HepG2 (cell line): ENCODE measurements around the gene C22orf15. TPM values are rescaled to one million over a fixed set of nuclear protein-coding genes. Genes with fewer than 3 reads are reported as not detected.

ENCODE experiments used
- ATAC-seq: fragments of 200-7000 bp; cut with Tn5 transposase; 3 replicates; pipeline ENCODE4 v1.9.1; 2020; ENCODE audit warnings: mild to moderate bottlenecking, moderate library complexity
- BruUV-seq: library from RNA; stranded (reverse); fragments of 400-500 nt; replicated peaks from 2 replicates; lab custom pipeline; 2021; lab: Mats Ljungman, UMichigan
- CTCF ChIA-PET: fragments of 300-600 bp; formaldehyde crosslinking; extraction: SDS; loops from one replicate; lab custom pipeline; 2021; ENCODE audit warnings: low total read pairs, inconsistent platforms, low intra/inter-chr PET ratio; lab: Yijun Ruan, JAX
- POLR2A ChIA-PET: fragments of 350-600 bp; sonication (Branson Sonifier 250); formaldehyde crosslinking; loops from one replicate; lab custom pipeline; 2020; ENCODE audit warnings: antibody characterized with exemption, inconsistent platforms; lab: Yijun Ruan, JAX
- DNase-seq: peaks from one replicate; pipeline ENCODE4 v3.0.0-alpha.2; 2015; ENCODE audit warnings: low spot score
- FAIRE-seq: peaks from 3 replicates; lab custom pipeline; 2011; peaks lifted over from hg19 to GRCh38; lab: Jason Lieb, UNC
- H2AFZ ChIP-seq: one replicate; pipeline ENCODE4 v1.6.1; 2011; ENCODE audit warnings: low read length, inconsistent platforms
- H3K27ac ChIP-seq: fragments of 300-600 bp; 3 replicates; pipeline ENCODE4 v1.8.0; 2011; ENCODE audit warnings: mixed run types, mild to moderate bottlenecking, mixed read lengths, low read length, inconsistent platforms; ENCODE audit not compliant: insufficient read depth; ENCODE audit errors: extremely low read length
- H3K27me3 ChIP-seq, 2 experiments: fragments of 200-600 bp in 1 of 2; 2 replicates in 1 of 2; 3 replicates in 1 of 2; pipeline versions ENCODE4 v1.6.0 to v1.8.0; 2011; ENCODE audit warnings: low read length in 2 of 2, mild to moderate bottlenecking in 2 of 2, moderate library complexity in 2 of 2, inconsistent platforms in 1 of 2; ENCODE audit not compliant: insufficient read depth in 2 of 2, control insufficient read depth in 1 of 2
- H3K36me3 ChIP-seq, 2 experiments: fragments of 200-600 bp in 1 of 2; replicated peaks in 1 of 2; 2 replicates in 1 of 2; 3 replicates in 1 of 2; pipeline versions ENCODE4 v1.5.1 to v1.8.0; 2011; ENCODE audit warnings: low read length in 2 of 2, inconsistent platforms in 1 of 2; ENCODE audit not compliant: insufficient read depth in 2 of 2, control insufficient read depth in 1 of 2
- H3K4me1 ChIP-seq: 2 replicates; pipeline ENCODE4 v1.5.1; 2012; ENCODE audit warnings: low read length, inconsistent platforms; ENCODE audit not compliant: insufficient read depth
- H3K4me2 ChIP-seq: 2 replicates; pipeline ENCODE4 v1.6.0; 2011; ENCODE audit warnings: low read depth, low read length, inconsistent platforms
- H3K4me3 ChIP-seq, 3 experiments: fragments of 200-600 bp in 1 of 3; sonication (generic), shearing (Covaris generic) in 1 of 3; replicated peaks in 1 of 3; 2 replicates each; pipeline ENCODE4 v1.5.1; 2011 to 2016; ENCODE audit warnings: low read length in 3 of 3, inconsistent platforms in 2 of 3, low read depth in 2 of 3, mild to moderate bottlenecking in 2 of 3, control low read depth in 1 of 3, mixed read lengths in 1 of 3; ENCODE audit not compliant: insufficient read depth in 1 of 3
- H3K79me2 ChIP-seq: one replicate; pipeline ENCODE4 v1.6.1; 2011; ENCODE audit warnings: low read length, inconsistent platforms; ENCODE audit not compliant: insufficient read depth
- H3K9ac ChIP-seq: 2 replicates; pipeline ENCODE4 v1.6.0; 2011; ENCODE audit warnings: mild to moderate bottlenecking, low read depth, low read length, inconsistent platforms; ENCODE audit not compliant: insufficient read depth
- H3K9me3 ChIP-seq: 2 replicates; pipeline ENCODE4 v1.5.1; 2012; ENCODE audit warnings: mild to moderate bottlenecking, low read length
- H4K20me1 ChIP-seq: 2 replicates; pipeline ENCODE4 v1.6.0; 2011; ENCODE audit warnings: inconsistent platforms, mild to moderate bottlenecking, low read length, moderate library complexity; ENCODE audit not compliant: insufficient read depth
- ATF3 ChIP-seq: sonication (generic); formaldehyde crosslinking; IDR thresholded peaks from 2 replicates; pipeline ENCODE4 v1.4.0; 2020; ENCODE audit warnings: missing genetic modification reagents
- BHLHE40 ChIP-seq: IDR thresholded peaks from 2 replicates; pipeline ENCODE4 v1.6.1; 2011; ENCODE audit warnings: low read length, improper control_type of control experiment
- JUN ChIP-seq: sonication (generic); formaldehyde crosslinking; IDR thresholded peaks from 2 replicates; pipeline ENCODE4 v1.4.0; 2020; ENCODE audit warnings: mild to moderate bottlenecking, missing genetic modification reagents
- MAFG ChIP-seq: sonication (generic); formaldehyde crosslinking; IDR thresholded peaks from 2 replicates; pipeline ENCODE4 v1.5.1; 2020; ENCODE audit warnings: mild to moderate bottlenecking, missing genetic modification reagents
- MAFK ChIP-seq, 2 experiments: IDR thresholded peaks in 1 of 2; conservative IDR thresholded peaks in 1 of 2; 2 replicates each; pipeline ENCODE4 v1.6.1; 2011; ENCODE audit warnings: improper control_type of control experiment in 2 of 2, low read length in 2 of 2
- NFYB ChIP-seq: sonication (generic); formaldehyde crosslinking; IDR thresholded peaks from 2 replicates; pipeline ENCODE4 v1.4.0; 2020; ENCODE audit warnings: missing genetic modification reagents
- POLR2AphosphoS5 ChIP-seq: IDR thresholded peaks from 2 replicates; pipeline ENCODE4 v1.6.1; 2012; ENCODE audit warnings: low read depth, low read length
- SP140L ChIP-seq: sonication (generic); formaldehyde crosslinking; IDR thresholded peaks from 2 replicates; pipeline ENCODE4 v1.4.0; 2020; ENCODE audit warnings: missing genetic modification reagents, borderline replicate concordance
- ZFX ChIP-seq: sonication (generic); formaldehyde crosslinking; IDR thresholded peaks from 2 replicates; pipeline ENCODE4 v1.4.0; 2020; ENCODE audit warnings: mild to moderate bottlenecking, low read depth, missing genetic modification reagents, moderate library complexity
- ZNF280D ChIP-seq: sonication (generic); formaldehyde crosslinking; IDR thresholded peaks from 2 replicates; pipeline ENCODE4 v1.5.1; 2020; ENCODE audit warnings: mild to moderate bottlenecking, missing genetic modification reagents
- ZNF543 ChIP-seq: sonication (generic); formaldehyde crosslinking; IDR thresholded peaks from 2 replicates; pipeline ENCODE4 v1.4.0; 2020; ENCODE audit warnings: mild to moderate bottlenecking, missing genetic modification reagents
- ZNF674 ChIP-seq: sonication (generic); formaldehyde crosslinking; IDR thresholded peaks from 2 replicates; pipeline ENCODE4 v1.5.0; 2020; ENCODE audit warnings: low read depth, mild to moderate bottlenecking, missing genetic modification reagents
- ZNF781 ChIP-seq: sonication (generic); formaldehyde crosslinking; IDR thresholded peaks from 2 replicates; pipeline ENCODE4 v1.5.1; 2020; ENCODE audit warnings: borderline replicate concordance, mild to moderate bottlenecking, missing genetic modification reagents; ENCODE audit errors: not compliant biosample characterization
- WGBS: methylation state at CpG from one replicate; pipeline ENCODE4 v1.1.6; 2017; ENCODE audit warnings: low lambda C conversion rate; 5-methylcytosine and 5-hydroxymethylcytosine counted together
- in situ Hi-C: cut with HindIII; loops from 2 replicates; pipeline ENCODE4 v1.10.0; 2017; ENCODE audit warnings: low pct_unique_long_range_greater_than_20kb; ENCODE audit not compliant: extremely low pct_ligation_motif_present
- intact Hi-C: fragments of 100-400 bp; cut with micrococcal nuclease; formaldehyde crosslinking; loops from one replicate; pipeline ENCODE4 v1.10.0; 2022; ENCODE audit not compliant: unreplicated experiment
- polyA plus RNA-seq, 8 experiments: library from polyadenylated mRNA; depleted of rRNA in 3 of 8; stranded (reverse) in 7 of 8; unstranded in 1 of 8; fragments of >200 nt; fragmentation: Illumina TruSeq in 4 of 8; extraction: Trizol in 4 of 8; gene quantifications; 2 replicates each; pipeline versions ENCODE4 v1.2.1 to v1.2.3, GENCODE V29; 2011 to 2016; ENCODE audit warnings: low read depth in 4 of 8, missing spikeins in 1 of 8, mixed read lengths in 1 of 8; ENCODE audit not compliant: insufficient read depth in 1 of 8
- total RNA-seq, 5 experiments: library from RNA; depleted of rRNA; stranded (reverse); fragments of >200 nt; fragmentation: Illumina TruSeq; extraction: Trizol; gene quantifications; 2 replicates each; pipeline ENCODE4 v1.2.3, GENCODE V29; 2016; ENCODE audit warnings: low read depth in 1 of 5
- TF ChIP-seq, protein P1 (sequence below): sonication (generic); formaldehyde crosslinking; IDR thresholded peaks from 2 replicates; pipeline ENCODE4 v1.8.0; 2022; ENCODE audit warnings: low read depth, missing genetic modification reagents
- TF ChIP-seq, protein P2 (sequence below): sonication (generic); formaldehyde crosslinking; IDR thresholded peaks from 2 replicates; pipeline ENCODE4 v1.9.0; 2021; ENCODE audit warnings: missing genetic modification reagents, borderline replicate concordance
- TF ChIP-seq, protein P3 (sequence below): sonication (generic); formaldehyde crosslinking; IDR thresholded peaks from 2 replicates; pipeline ENCODE4 v1.8.1; 2022; ENCODE audit warnings: low read depth, mild to moderate bottlenecking, missing genetic modification reagents

C22orf15 gene
- total and polyA plus RNA-seq, 2 of the 13 experiments (the other 11 are each of a cell fraction or from before 2014, with no cell fraction given), result not detected

- WGBS, result 97% methylated on average over 5 of the region's 5 CpGs
Measured at GRCh38 chr22:23796461-23796860, 33.7 kb downstream of the C22orf15 start.

More at GRCh38 chr22:23796461-23796860, 33.7 kb downstream of the C22orf15 start:
- no peak overlapping the region for H3K9ac ChIP-seq
- CTCF ChIA-PET, result no interaction called here
- H4K20me1 ChIP-seq, result no peaks in the 10 kb centered on the region
- H3K79me2 ChIP-seq, result peaks cover 15% of the 10 kb centered on the region
- POLR2A ChIA-PET, result no interaction called here
- no peaks in the 10 kb centered on the region for H3K4me1 ChIP-seq
- ATAC-seq (no peak), DNase-seq (no peak)
- no peak overlapping the region for H3K4me3 ChIP-seq
- H2AFZ ChIP-seq, result no peak overlapping the region
- intact Hi-C loops, result no loop called here
- TF ChIP-seq ZNF781 (CRISPR knock-in tag) (no peak), MAFK (conservative IDR thresholded peaks at IDR 0.05 in 1 of 2, IDR thresholded peaks at IDR 0.05 in 1 of 2; ENCODE audit: low read length in 2 of 2) (no peak), BHLHE40 (no peak), NFYB (CRISPR knock-in tag) (no peak), SP140L (no peak), POLR2AphosphoS5 (no peak), ZNF543 (no peak), ZNF280D (CRISPR knock-in tag) (no peak), JUN (CRISPR knock-in tag) (no peak), ZNF674 (CRISPR knock-in tag) (no peak), ATF3 (no peak), ZFX (CRISPR knock-in tag) (no peak), MAFG (CRISPR knock-in tag) (no peak)
- TF ChIP-seq, protein P1, sequence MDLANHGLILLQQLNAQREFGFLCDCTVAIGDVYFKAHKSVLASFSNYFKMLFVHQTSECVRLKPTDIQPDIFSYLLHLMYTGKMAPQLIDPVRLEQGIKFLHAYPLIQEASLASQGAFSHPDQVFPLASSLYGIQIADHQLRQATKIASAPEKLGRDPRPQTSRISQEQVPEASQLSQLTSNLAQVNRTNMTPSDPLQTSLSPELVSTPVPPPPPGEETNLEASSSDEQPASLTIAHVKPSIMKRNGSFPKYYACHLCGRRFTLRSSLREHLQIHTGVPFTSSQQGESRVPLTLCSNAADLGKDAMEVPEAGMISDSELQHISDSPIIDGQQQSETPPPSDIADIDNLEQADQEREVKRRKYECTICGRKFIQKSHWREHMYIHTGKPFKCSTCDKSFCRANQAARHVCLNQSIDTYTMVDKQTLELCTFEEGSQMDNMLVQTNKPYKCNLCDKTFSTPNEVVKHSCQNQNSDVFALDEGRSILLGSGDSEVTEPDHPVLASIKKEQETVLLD (CRISPR knock-in tag), result no peak
- TF ChIP-seq, protein P2, sequence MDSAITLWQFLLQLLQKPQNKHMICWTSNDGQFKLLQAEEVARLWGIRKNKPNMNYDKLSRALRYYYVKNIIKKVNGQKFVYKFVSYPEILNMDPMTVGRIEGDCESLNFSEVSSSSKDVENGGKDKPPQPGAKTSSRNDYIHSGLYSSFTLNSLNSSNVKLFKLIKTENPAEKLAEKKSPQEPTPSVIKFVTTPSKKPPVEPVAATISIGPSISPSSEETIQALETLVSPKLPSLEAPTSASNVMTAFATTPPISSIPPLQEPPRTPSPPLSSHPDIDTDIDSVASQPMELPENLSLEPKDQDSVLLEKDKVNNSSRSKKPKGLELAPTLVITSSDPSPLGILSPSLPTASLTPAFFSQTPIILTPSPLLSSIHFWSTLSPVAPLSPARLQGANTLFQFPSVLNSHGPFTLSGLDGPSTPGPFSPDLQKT (CRISPR knock-in tag), result no peak
- TF ChIP-seq, protein P3, sequence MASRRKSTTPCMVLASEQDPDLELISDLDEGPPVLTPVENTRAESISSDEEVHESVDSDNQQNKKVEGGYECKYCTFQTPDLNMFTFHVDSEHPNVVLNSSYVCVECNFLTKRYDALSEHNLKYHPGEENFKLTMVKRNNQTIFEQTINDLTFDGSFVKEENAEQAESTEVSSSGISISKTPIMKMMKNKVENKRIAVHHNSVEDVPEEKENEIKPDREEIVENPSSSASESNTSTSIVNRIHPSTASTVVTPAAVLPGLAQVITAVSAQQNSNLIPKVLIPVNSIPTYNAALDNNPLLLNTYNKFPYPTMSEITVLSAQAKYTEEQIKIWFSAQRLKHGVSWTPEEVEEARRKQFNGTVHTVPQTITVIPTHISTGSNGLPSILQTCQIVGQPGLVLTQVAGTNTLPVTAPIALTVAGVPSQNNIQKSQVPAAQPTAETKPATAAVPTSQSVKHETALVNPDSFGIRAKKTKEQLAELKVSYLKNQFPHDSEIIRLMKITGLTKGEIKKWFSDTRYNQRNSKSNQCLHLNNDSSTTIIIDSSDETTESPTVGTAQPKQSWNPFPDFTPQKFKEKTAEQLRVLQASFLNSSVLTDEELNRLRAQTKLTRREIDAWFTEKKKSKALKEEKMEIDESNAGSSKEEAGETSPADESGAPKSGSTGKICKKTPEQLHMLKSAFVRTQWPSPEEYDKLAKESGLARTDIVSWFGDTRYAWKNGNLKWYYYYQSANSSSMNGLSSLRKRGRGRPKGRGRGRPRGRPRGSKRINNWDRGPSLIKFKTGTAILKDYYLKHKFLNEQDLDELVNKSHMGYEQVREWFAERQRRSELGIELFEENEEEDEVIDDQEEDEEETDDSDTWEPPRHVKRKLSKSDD (CRISPR knock-in tag), result no peak
- TF ChIP-seq, all 625 proteins: peak for 0
- no peak for FAIRE-seq
- in situ Hi-C loops, result no loop called here
- peaks cover 25 to 72% of the 10 kb centered on the region in 2 experiments for H3K36me3 ChIP-seq
- H3K27ac ChIP-seq, result no peak overlapping the region
- no peaks in the 10 kb centered on the region for H3K9me3 ChIP-seq
- H3K27me3 ChIP-seq, result no peaks in the 10 kb centered on the region
- H3K4me2 ChIP-seq, result no peak overlapping the region
- BruUV-seq, result no TSS peak
